A673 (cell line): ENCODE results near the gene VTI1B.

ENCODE experiments used
- EZH2 ChIP-seq: fragments of 200-600 bp; sonication (generic); IDR thresholded peaks from 2 replicates; pipeline ENCODE4 v1.6.1; 2017; ENCODE audit warnings: borderline replicate concordance, low read depth, mild to moderate bottlenecking, mixed read lengths, antibody characterized with exemption, low read length; ENCODE audit not compliant: poor library complexity, severe bottlenecking
- TF ChIP-seq, protein P1 (sequence below): fragments of 300-800, 200-600 bp; sonication (generic); conservative IDR thresholded peaks from 2 replicates; pipeline ENCODE4 v1.5.1; 2017; ENCODE audit warnings: low read depth, mild to moderate bottlenecking, antibody characterized with exemption, low read length, moderate library complexity, mixed read lengths

DNA sequence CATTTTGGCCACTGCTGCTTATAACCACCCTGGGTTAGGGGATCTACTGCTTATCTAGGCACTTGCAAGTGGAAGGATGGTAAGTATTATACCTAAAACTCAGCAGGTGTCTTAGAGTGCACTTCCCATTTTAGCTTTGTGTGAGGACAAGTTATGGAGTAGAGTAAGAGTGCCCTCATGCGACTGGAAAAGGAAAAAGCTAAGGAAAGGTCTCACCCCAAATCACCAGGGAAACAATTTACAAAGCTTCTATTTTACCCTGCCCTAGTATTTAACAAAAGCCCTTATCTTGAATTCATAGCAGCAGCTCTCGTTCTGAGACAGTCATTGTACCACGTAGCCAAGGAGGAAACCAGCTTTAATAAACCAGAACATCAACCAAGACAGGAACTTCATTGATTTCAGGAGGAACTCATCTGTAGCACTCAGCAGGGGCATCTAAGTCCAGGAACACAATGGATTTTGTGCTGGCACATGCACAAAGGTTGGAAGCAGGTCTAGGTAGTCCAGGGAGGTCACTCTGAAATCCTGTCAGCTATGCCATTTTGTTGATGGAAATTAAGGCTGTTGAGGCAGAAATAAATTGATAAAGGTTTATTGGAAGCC is 30.2 kb upstream of the VTI1B start:
- TF ChIP-seq, protein P1, sequence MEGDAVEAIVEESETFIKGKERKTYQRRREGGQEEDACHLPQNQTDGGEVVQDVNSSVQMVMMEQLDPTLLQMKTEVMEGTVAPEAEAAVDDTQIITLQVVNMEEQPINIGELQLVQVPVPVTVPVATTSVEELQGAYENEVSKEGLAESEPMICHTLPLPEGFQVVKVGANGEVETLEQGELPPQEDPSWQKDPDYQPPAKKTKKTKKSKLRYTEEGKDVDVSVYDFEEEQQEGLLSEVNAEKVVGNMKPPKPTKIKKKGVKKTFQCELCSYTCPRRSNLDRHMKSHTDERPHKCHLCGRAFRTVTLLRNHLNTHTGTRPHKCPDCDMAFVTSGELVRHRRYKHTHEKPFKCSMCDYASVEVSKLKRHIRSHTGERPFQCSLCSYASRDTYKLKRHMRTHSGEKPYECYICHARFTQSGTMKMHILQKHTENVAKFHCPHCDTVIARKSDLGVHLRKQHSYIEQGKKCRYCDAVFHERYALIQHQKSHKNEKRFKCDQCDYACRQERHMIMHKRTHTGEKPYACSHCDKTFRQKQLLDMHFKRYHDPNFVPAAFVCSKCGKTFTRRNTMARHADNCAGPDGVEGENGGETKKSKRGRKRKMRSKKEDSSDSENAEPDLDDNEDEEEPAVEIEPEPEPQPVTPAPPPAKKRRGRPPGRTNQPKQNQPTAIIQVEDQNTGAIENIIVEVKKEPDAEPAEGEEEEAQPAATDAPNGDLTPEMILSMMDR = peak; percentile 81
- TF ChIP-seq EZH2 = no peak
